ENCODE measurements around the gene MAP2K2. TPM values are rescaled to one million over a fixed set of nuclear protein-coding genes. Genes with fewer than 3 reads are reported as not detected.

Gene MAP2K2
- total RNA-seq, 4 donors from 2014 or later, result 89.0 to 111 (median 106) TPM

GRCh38 chr19:4093643-4094175, 30.2 kb downstream of the MAP2K2 start:
- H3K4me3 ChIP-seq (ENCODE audit: low read depth, poor library complexity, severe bottlenecking), result no peak overlapping the region
- WGBS, 2 donors, result 92 to 96% methylated on average over 18 of the region's 18 CpGs
- no peak for TF ChIP-seq POLR2A (IDR thresholded peaks at IDR 0.05)
- no peak for TF ChIP-seq CTCF (IDR thresholded peaks at IDR 0.05)
- intact Hi-C loops (cut with DNase I; ENCODE audit: low total_unique reads), result no loop called here
- no peak for DNase-seq (ENCODE audit: low spot score in 2 of 2)

GRCh38 chr19:4090356-4091220, 33.3 kb downstream of the MAP2K2 start:
- DNase-seq (ENCODE audit: low spot score in 2 of 2), result no peak
- intact Hi-C loops (cut with DNase I; ENCODE audit: low total_unique reads), result no loop called here
- WGBS, 2 donors, result 89 to 93% methylated on average over 50 to 52 of the region's 52 CpGs
- H3K4me3 ChIP-seq (ENCODE audit: low read depth, poor library complexity, severe bottlenecking), result no peak overlapping the region
- TF ChIP-seq POLR2A (IDR thresholded peaks at IDR 0.05), result no peak
- no peak for TF ChIP-seq CTCF (IDR thresholded peaks at IDR 0.05)

- no peak for TF ChIP-seq POLR2A (IDR thresholded peaks at IDR 0.05)
- TF ChIP-seq CTCF (IDR thresholded peaks at IDR 0.05), result no peak
- 89 to 96% methylated on average over 22 of the region's 22 CpGs for WGBS, 2 donors
- intact Hi-C loops (cut with DNase I; ENCODE audit: low total_unique reads), result no loop called here
- H3K4me3 ChIP-seq (ENCODE audit: low read depth, poor library complexity, severe bottlenecking), result no peak overlapping the region
- no peak for DNase-seq (ENCODE audit: low spot score in 2 of 2)
Measured at GRCh38 chr19:4089946-4090345, 34.0 kb downstream of the MAP2K2 start.

- no peak overlapping the region for H3K4me3 ChIP-seq (ENCODE audit: low read depth, poor library complexity, severe bottlenecking)
Measured at GRCh38 chr19:4089400-4089908, 34.5 kb downstream of the MAP2K2 start.

GRCh38 chr19:4088975-4089374, 34.9 kb downstream of the MAP2K2 start:
- H3K4me3 ChIP-seq (ENCODE audit: low read depth, poor library complexity, severe bottlenecking), result no peak overlapping the region
- intact Hi-C loops (cut with DNase I; ENCODE audit: low total_unique reads), result no loop called here
- TF ChIP-seq POLR2A (IDR thresholded peaks at IDR 0.05), result no peak
- TF ChIP-seq CTCF (IDR thresholded peaks at IDR 0.05), result no peak
- WGBS, 2 donors, result 64 to 65% methylated on average over 2 of the region's 2 CpGs
- DNase-seq (ENCODE audit: low spot score in 2 of 2), result no peak

More at GRCh38 chr19:4089400-4089908, 34.5 kb downstream of the MAP2K2 start:
- DNase-seq (ENCODE audit: low spot score in 2 of 2), result peak in 1 of 2 donors; percentile 47
- intact Hi-C loops (cut with DNase I; ENCODE audit: low total_unique reads), result no loop called here
- WGBS, 2 donors, result 79 to 82% methylated on average over 14 to 26 of the region's 26 CpGs
- TF ChIP-seq CTCF (IDR thresholded peaks at IDR 0.05) (no peak), POLR2A (IDR thresholded peaks at IDR 0.05) (no peak)

Measured in lower leg skin (tissue), 4 donors.